GM12878 (cell line): ENCODE results near the gene GEMIN8. TPM values are rescaled to one million over a fixed set of nuclear protein-coding genes. Genes with fewer than 3 reads are reported as not detected.

Source experiments
- ATAC-seq: fragments of 200-7000 bp; cut with Tn5 transposase; 3 replicates; pipeline ENCODE4 v1.9.1; 2020; ENCODE audit warnings: mild to moderate bottlenecking, moderate library complexity
- BruUV-seq: library from RNA; stranded (reverse); fragments of 400-500 nt; replicated peaks from 2 replicates; lab custom pipeline; 2021; lab: Mats Ljungman, UMichigan
- CTCF ChIA-PET: fragments of 300-600 bp; sonication (Branson Sonifier 250); formaldehyde crosslinking; extraction: SDS; loops from one replicate; lab custom pipeline; 2021; ENCODE audit warnings: inconsistent platforms; lab: Yijun Ruan, JAX
- POLR2A ChIA-PET: fragments of 350-600 bp; formaldehyde crosslinking; extraction: SDS; loops from one replicate; lab custom pipeline; 2021; ENCODE audit warnings: inconsistent platforms; lab: Charles Lee
- RAD21 ChIA-PET: fragments of 300-600 bp; sonication (Branson Sonifier 250); formaldehyde crosslinking; loops from one replicate; lab custom pipeline; 2023; ENCODE audit warnings: antibody characterized with exemption; ENCODE audit not compliant: unreplicated experiment; lab: Charles Lee
- SMC1A ChIA-PET: fragments of 300-600 bp; sonication (Branson Sonifier 250); formaldehyde crosslinking; loops from one replicate; lab custom pipeline; 2023; ENCODE audit not compliant: unreplicated experiment, uncharacterized antibody; lab: Charles Lee
- DNase-seq: peaks from one replicate; pipeline ENCODE4 v3.0.0-alpha.2; 2011; ENCODE audit warnings: low read depth, low spot score
- FAIRE-seq: peaks from 3 replicates; lab custom pipeline; 2011; peaks lifted over from hg19 to GRCh38; lab: Jason Lieb, UNC
- H2AFZ ChIP-seq: 2 replicates; pipeline ENCODE4 v1.6.0; 2011; ENCODE audit warnings: low read depth, low read length, control low read depth; ENCODE audit not compliant: control insufficient read depth
- H3K27ac ChIP-seq: 2 replicates; pipeline ENCODE4 v1.5.1; 2011; ENCODE audit warnings: control low read depth; ENCODE audit not compliant: control insufficient read depth, insufficient read depth
- H3K27me3 ChIP-seq, 2 experiments: replicated peaks in 1 of 2; 2 replicates each; pipeline versions ENCODE4 v1.6.0 to v1.6.1; 2011; ENCODE audit warnings: low read length in 1 of 2; ENCODE audit not compliant: control insufficient read depth in 2 of 2, insufficient read depth in 2 of 2
- H3K36me3 ChIP-seq, 2 experiments: 2 replicates each; pipeline ENCODE4 v1.5.1; 2011; ENCODE audit warnings: low read length in 1 of 2; ENCODE audit not compliant: control insufficient read depth in 2 of 2, insufficient read depth in 2 of 2
- H3K4me1 ChIP-seq: 2 replicates; pipeline ENCODE4 v1.6.1; 2011; ENCODE audit warnings: mild to moderate bottlenecking, low read length, moderate library complexity, mixed read lengths; ENCODE audit not compliant: control insufficient read depth, insufficient read depth
- H3K4me2 ChIP-seq: 2 replicates; pipeline ENCODE4 v1.6.0; 2011; ENCODE audit warnings: control low read depth; ENCODE audit not compliant: control insufficient read depth, insufficient read depth
- H3K4me3 ChIP-seq: fragments of 200-600 bp; sonication (generic); 2 replicates; pipeline ENCODE4 v1.5.1; 2016
- H3K79me2 ChIP-seq: 2 replicates; pipeline ENCODE4 v1.6.0; 2011; ENCODE audit warnings: low read length; ENCODE audit not compliant: control insufficient read depth, insufficient read depth
- H3K9ac ChIP-seq: 2 replicates; pipeline ENCODE4 v1.8.0; 2011; ENCODE audit warnings: low read length, control low read depth, mixed read lengths; ENCODE audit not compliant: control insufficient read depth, insufficient read depth
- H3K9me3 ChIP-seq: replicated peaks from 3 replicates; pipeline ENCODE4 v1.5.1; 2011; ENCODE audit warnings: mild to moderate bottlenecking, low read length; ENCODE audit not compliant: control insufficient read depth, insufficient read depth
- H4K20me1 ChIP-seq: 2 replicates; pipeline ENCODE4 v1.6.0; 2011; ENCODE audit not compliant: control insufficient read depth, insufficient read depth
- HSF1 ChIP-seq: fragments of 150-350 bp; IDR thresholded peaks from 2 replicates; pipeline ENCODE4 v1.6.1; 2014; ENCODE audit warnings: mild to moderate bottlenecking, low read depth, low read length
- MYC ChIP-seq: IDR thresholded peaks from 2 replicates; pipeline ENCODE4 v1.6.1; 2011; ENCODE audit warnings: mild to moderate bottlenecking, low read length, moderate library complexity, inconsistent platforms; ENCODE audit not compliant: insufficient read depth, insufficient replicate concordance, insufficient read length, severe bottlenecking
- NR2C1 ChIP-seq: fragments of 450-650 bp; IDR thresholded peaks from 2 replicates; pipeline ENCODE4 v1.6.1; 2017; ENCODE audit warnings: antibody characterized with exemption, mild to moderate bottlenecking, moderate library complexity
- PML ChIP-seq: IDR thresholded peaks from 2 replicates; pipeline ENCODE4 v1.6.1; 2012; ENCODE audit warnings: low read length, inconsistent platforms
- RAD51 ChIP-seq: fragments of 450-650 bp; IDR thresholded peaks from 2 replicates; pipeline ENCODE4 v1.6.1; 2016; ENCODE audit warnings: moderate library complexity, mild to moderate bottlenecking, inconsistent platforms
- RELA ChIP-seq: fragments of 450-650 bp; IDR thresholded peaks from 2 replicates; pipeline ENCODE4 v1.8.0; 2014; ENCODE audit warnings: borderline replicate concordance; ENCODE audit not compliant: partially characterized antibody
- ZBTB11 ChIP-seq: fragments of 450-650 bp; formaldehyde crosslinking; IDR thresholded peaks from 2 replicates; pipeline ENCODE4 v1.5.0; 2022; ENCODE audit warnings: mild to moderate bottlenecking, missing genetic modification characterization
- WGBS: methylation state at CpG from one replicate; pipeline ENCODE4 v1.1.6; 2016; ENCODE audit warnings: low lambda C conversion rate; ENCODE audit not compliant: insufficient replicate concordance, insufficient coverage; ENCODE audit errors: missing lambda C conversion rate; 5-methylcytosine and 5-hydroxymethylcytosine counted together
- in situ Hi-C: fragments of 300-500 bp; cut with MboI; formaldehyde crosslinking; loops from 9 replicates; pipeline ENCODE4 v1.14.3; 2018; ENCODE audit warnings: mixed read lengths
- intact Hi-C: fragments of 100-400 bp; cut with micrococcal nuclease; formaldehyde crosslinking; loops from one replicate; pipeline ENCODE4 v1.14.2; 2022; ENCODE audit not compliant: unreplicated experiment
- polyA plus RNA-seq, 11 experiments: library from polyadenylated mRNA; depleted of rRNA in 4 of 11; unstranded in 6 of 11; stranded (reverse) in 5 of 11; fragments of >200 nt; fragmentation: Nextera tagmentation in 4 of 11; fragmentation: Illumina TruSeq in 1 of 11; extraction: Ambion mirVana in 4 of 11; extraction: Trizol in 1 of 11; gene quantifications; 1 replicate in 1 of 11; 2 replicates in 10 of 11; pipeline versions ENCODE4 v1.2.1 to v1.2.3, GENCODE V29; 2011 to 2016; ENCODE audit warnings: inconsistent platforms in 2 of 11, missing spikeins in 2 of 11, low read depth in 1 of 11
- total RNA-seq, 4 experiments: library from RNA; depleted of rRNA in 3 of 4; stranded (reverse); fragments of >200 nt in 3 of 4; fragmentation: Illumina TruSeq in 1 of 4; extraction: Trizol in 1 of 4; gene quantifications; 2 replicates each; pipeline versions ENCODE4 v1.2.1 to v1.2.3, GENCODE V29; 2013 to 2021

Gene GEMIN8
- total and polyA plus RNA-seq, 10 of the 15 experiments (the other 5 are each of a cell fraction or from before 2014, with no cell fraction given): 18.4 to 87.0 (median 27.7) TPM

- peak overlapping the region; percentile 77 for H3K27ac ChIP-seq
- 0% methylated on average over 7 of the region's 7 CpGs for WGBS
- peak overlapping the region; percentile 87 for H3K4me2 ChIP-seq
- H3K36me3 ChIP-seq: no peaks in the 10 kb centered on the region
- ChIA-PET POLR2A (interaction anchor here (0.5 to 2.3 kb wide), 8 partner anchors 131 to 367 kb away, joined by 3 to 7 read pairs (median 4); partner anchors contain the start of genes OFD1 and TRAPPC2), CTCF (interaction anchor here (0.7 to 2.6 kb wide), 17 partner anchors 10 to 522 kb away, joined by 3 to 13 read pairs (median 4); no protein-coding TSS in a partner anchor), SMC1A (interaction anchor here (0.6 to 2.8 kb wide), 17 partner anchors 10 to 1215 kb away, joined by 3 to 19 read pairs (median 5); partner anchors contain the start of genes OFD1 and TRAPPC2), RAD21 (interaction anchor here (0.8 to 5.2 kb wide), 15 partner anchors 13 to 519 kb away, joined by 3 to 28 read pairs (median 5); partner anchors contain the start of genes OFD1 and TRAPPC2)
- H4K20me1 ChIP-seq: no peaks in the 10 kb centered on the region
- H3K27me3 ChIP-seq: no peaks in the 10 kb centered on the region
- no peaks in the 10 kb centered on the region; the same call in 2 of the 3 replicates for H3K9me3 ChIP-seq
- peaks cover 15% of the 10 kb centered on the region for H3K79me2 ChIP-seq
- H2AFZ ChIP-seq: peak overlapping the region; percentile 94
- no peak for DNase-seq
- H3K9ac ChIP-seq: peak overlapping the region; percentile 83
- intact Hi-C loops: loop anchor here (1.0 to 5.0 kb wide), 3 partner anchors 177 to 376 kb away; partner anchors contain the start of gene TCEANC
- BruUV-seq: no TSS peak
- peak; percentile 1; the same call in 2 of the 3 replicates for ATAC-seq
- TF ChIP-seq RAD51 (0 out of 2 replicates have a peak, but pooled peaks have one; percentile 6), ZBTB11 (CRISPR knock-in tag) (no peak), RELA (no peak), MYC (no peak), NR2C1 (no peak), PML (0 out of 2 replicates have a peak, but pooled peaks have one; percentile 44), HSF1 (no peak)
- no peak for FAIRE-seq
- H3K4me1 ChIP-seq: peaks cover 6% of the 10 kb centered on the region
- peak overlapping the region; percentile 81 for H3K4me3 ChIP-seq
- in situ Hi-C loops: loop anchor here (5.0 to 10.0 kb wide), 3 partner anchors 124 to 1074 kb away; no protein-coding TSS in a partner anchor
Measured at GRCh38 chrX:14029039-14029424, 660 bp downstream of the GEMIN8 start.
